ENCODE measurements around the gene CD177.
"Not testable (repeated sequence)": the region's sequence is repeated elsewhere in the genome, so short reads cannot be mapped to it uniquely, and the experiment has no call there.

The CD177 gene

DNA sequence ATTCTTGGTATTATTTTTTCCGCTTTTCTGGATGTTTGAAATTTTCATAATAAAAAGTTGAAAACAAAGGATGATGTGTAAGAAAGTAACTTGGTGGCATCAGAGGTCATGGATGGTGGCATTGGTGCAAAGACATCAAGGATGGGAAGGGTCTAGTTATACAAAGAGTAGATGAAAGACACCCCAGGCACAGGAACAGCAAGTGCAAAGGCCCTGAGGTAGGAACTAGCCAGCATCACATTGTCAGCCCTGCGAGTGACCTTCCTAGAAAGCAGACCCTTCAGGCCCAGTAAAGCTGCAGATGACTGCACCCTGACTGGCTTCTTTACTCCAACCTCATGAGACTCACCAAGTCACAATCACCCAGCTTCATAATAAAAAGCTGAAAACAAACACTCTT lies 17.0 kb upstream of the CD177 start:
- DNase-seq: not testable (repeated sequence)

DNA sequence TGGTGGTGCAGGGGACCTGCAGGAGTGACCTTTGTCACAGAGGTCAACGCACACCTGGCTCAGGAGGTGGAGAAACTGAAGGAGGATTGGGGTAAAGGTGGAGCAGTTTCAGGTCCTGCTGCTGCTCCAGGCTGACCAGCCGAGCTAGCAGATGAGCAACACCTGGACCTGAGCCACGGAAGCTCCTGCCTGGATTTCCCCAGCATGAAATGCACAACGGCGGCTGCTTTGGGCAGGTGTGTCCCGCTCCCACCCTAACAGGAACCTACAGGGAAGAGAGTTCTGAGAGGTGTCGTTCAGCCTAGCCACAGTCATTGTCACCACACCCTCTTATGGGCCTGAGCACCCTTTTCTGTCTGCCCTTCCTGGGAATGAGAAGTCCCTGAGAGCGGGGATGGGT lies 15.7 kb upstream of the CD177 start:
- no peak for DNase-seq

DNA sequence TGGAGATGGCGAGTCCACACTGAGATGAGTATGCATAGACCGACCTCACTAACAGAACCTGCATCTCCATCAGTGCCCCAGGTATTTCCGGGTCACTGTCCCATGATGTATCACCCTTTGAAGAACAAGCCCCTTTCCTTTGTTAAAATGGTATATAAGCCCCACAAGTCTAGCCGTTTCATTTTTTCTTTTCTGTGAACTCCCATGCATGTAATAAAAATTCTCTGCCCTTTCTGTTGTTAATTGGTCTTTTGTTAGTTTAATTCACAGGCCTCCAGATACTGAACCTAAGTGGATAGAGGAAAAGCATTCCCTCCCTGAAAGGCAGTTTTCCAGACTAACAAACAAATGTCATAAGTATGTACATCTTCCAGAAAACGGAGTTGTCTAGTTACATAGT lies 15.0 kb upstream of the CD177 start:
- no peak for DNase-seq

GRCh38 chr19:43339243-43339930 lies 14.1 kb upstream of the CD177 start:
- not testable (repeated sequence) for DNase-seq

DNA sequence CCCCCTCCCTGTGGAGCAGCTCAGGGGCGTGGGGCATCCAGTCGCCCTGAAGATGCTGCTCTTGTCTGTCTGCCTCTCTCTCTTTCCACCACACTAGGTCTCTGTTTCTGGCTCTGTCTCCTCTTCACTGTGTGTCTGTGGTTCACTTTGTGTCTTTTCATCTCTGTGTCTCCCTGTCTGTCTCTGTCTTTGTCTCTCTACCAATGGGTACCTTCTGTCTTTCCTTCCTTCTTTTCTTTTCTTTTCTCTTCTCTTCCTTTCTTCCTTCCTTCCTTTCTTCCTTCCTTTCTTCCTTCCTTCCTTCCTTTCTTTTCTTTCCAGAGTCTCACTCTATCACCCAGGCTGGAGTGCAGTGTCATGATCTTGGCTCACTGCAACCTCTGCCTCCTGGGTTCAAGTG lies 13.4 kb upstream of the CD177 start:
- DNase-seq: not testable (repeated sequence)

DNA sequence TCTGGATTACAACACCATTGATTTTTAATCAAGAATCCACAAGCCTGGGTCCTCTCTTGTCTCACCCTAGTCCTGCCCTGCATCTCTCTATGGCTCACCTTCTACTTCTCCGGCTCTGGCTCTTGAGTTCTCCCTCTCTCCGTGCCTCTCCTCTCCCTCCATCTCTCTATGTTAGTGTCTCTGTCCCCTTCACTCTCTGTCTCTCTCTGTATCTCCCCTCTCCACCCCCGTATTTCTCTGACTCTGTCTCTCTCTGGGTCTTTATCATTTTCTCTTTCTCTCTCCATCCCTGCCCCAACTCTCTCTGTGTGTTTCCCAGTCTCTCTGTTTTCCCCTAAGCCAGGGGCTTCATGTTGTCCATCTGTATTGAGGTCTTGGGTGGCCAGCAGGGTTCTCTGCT lies 12.4 kb upstream of the CD177 start:
- not testable (repeated sequence) for DNase-seq

- DNase-seq: not testable (repeated sequence)
These were observed 11.4 kb upstream of the CD177 start for GRCh38 chr19:43342104-43342503.

GRCh38 chr19:43344347-43344925 lies 9.1 kb upstream of the CD177 start:
- not testable (repeated sequence) for DNase-seq

- not testable (repeated sequence) for DNase-seq
These were observed 3.7 kb upstream of the CD177 start for GRCh38 chr19:43349813-43350212.

- DNase-seq: no peak
These were observed 1.3 kb upstream of the CD177 start for GRCh38 chr19:43351998-43352746.

- DNase-seq: no peak
These were observed 780 bp downstream of the CD177 start for GRCh38 chr19:43354305-43354627.

DNA sequence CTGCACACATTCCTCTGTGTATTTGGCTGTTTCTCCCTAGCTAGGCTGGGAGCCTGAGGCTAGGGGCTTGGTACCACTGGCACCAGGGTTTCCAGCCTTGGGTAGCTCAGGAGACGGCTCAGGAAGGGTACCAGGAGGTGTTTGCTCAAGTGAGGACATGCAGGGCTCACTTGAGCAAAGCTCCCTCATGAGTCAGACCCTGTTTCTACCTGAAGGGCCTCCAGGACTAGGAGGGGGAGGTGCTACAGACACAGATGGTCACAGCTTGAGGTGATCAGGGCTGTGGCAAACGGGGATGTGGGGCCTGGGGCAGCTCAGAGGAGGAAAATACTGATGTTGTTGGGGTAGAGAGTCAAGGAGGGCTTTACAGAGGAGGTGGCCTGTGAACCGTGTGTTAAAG lies 3.3 kb downstream of the CD177 start:
- DNase-seq: not testable (repeated sequence)

DNA sequence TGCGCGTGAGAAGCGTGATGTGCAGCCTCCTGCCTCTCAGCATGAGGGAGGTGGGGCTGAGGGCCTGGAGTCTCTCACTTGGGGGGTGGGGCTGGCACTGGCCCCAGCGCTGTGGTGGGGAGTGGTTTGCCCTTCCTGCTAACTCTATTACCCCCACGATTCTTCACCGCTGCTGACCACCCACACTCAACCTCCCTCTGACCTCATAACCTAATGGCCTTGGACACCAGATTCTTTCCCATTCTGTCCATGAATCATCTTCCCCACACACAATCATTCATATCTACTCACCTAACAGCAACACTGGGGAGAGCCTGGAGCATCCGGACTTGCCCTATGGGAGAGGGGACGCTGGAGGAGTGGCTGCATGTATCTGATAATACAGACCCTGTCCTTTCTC lies 8.7 kb downstream of the CD177 start:
- DNase-seq: no peak

DNA sequence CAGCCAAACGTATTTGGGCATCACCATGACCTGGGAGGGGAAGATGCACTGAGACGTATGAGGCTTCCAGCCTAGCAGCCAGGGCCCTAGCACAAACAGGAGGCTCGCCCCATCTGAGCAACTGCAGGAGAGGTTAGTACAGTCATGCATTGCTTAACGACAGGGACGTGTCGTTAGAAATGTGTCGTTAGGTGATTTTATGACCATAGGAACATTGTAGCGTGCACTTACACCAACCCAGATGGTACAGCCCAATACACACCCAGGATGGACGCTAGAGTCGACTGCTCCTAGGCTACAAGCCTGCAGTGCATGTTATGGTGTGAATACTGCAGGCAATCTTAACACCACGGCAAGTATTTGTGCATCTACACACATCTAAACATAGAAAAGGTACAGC lies 9.3 kb downstream of the CD177 start:
- no peak for DNase-seq

- not testable (repeated sequence) for DNase-seq
These were observed 12.2 kb downstream of the CD177 start for GRCh38 chr19:43365677-43366076.

DNA sequence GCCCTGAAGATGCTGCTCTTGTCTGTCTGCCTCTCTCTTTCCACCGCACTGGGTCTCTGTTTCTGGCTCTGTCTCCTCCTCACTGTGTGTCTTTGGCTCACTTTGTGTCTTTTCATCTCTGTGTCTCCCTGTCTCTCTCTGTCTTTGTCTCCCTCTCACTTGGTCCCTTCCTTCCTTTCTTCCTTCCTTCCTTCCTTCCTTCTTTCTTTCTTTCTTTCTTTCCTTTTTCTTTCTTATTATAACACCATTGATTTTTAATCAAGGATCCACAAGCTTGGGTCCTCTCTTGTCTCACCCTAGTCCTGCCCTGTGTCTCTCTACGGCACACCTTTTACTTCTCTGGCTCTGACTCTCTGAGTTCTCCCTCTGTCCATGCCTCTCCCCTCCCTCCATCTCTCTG lies 14.3 kb downstream of the CD177 start:
- no peak for DNase-seq

DNA sequence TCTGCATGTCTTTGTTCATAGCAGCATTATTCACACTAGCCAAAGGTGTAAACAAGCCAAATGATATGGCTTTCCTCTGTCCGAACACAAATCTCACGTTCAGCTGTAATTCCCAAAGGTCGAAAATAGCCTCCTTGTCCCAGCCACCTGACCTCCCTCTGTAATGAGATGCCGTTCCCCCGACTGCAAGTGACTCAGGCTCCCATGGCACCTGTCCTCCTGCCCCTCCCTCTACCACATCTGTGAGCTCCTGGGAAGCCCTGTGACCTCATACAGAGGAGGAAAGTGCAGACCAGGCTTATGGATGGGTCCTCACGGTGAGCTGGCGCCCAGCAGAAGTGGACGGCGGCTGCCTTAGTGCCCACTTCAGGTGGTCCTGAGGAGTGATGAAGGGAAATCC lies 15.4 kb downstream of the CD177 start:
- not testable (repeated sequence) for DNase-seq

- DNase-seq: no peak
These were observed 18.4 kb downstream of the CD177 start for GRCh38 chr19:43371909-43372308.

DNA sequence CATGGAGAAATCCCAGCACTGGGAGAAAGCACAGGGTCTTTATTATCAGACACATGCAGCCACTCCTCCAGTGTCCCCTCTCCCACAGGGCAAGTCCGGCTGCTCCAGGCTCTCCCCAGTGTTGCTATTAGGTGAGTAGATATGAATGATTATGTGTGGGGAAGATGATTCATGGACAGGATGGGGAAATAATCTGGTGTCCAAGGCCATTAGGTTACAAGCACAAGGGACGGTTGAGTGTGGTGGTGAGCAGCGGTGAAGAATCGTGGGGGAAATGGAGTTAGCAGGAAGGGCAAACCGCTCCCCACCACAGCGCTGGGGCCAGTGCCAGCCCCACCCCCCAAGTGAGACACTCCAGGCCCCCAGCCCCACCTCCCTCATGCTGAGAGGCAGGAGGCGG lies 19.0 kb downstream of the CD177 start:
- no peak for DNase-seq

DNA sequence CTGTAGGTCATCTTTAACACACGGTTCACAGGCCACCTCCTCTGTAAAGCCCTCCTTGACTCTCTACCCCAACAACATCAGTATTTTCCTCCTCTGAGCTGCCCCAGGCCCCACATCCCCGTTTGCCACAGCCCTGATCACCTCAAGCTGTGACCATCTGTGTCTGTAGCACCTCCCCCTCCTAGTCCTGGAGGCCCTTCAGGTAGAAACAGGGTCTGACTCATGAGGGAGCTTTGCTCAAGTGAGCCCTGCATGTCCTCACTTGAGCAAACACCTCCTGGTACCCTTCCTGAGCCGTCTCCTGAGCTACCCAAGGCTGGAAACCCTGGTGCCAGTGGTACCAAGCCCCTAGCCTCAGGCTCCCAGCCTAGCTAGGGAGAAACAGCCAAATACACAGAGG lies 24.1 kb downstream of the CD177 start:
- not testable (repeated sequence) for DNase-seq

GRCh38 chr19:43380008-43380407 lies 26.5 kb downstream of the CD177 start:
- no peak for DNase-seq

GRCh38 chr19:43380771-43381386 lies 27.4 kb downstream of the CD177 start:
- DNase-seq: no peak

DNA sequence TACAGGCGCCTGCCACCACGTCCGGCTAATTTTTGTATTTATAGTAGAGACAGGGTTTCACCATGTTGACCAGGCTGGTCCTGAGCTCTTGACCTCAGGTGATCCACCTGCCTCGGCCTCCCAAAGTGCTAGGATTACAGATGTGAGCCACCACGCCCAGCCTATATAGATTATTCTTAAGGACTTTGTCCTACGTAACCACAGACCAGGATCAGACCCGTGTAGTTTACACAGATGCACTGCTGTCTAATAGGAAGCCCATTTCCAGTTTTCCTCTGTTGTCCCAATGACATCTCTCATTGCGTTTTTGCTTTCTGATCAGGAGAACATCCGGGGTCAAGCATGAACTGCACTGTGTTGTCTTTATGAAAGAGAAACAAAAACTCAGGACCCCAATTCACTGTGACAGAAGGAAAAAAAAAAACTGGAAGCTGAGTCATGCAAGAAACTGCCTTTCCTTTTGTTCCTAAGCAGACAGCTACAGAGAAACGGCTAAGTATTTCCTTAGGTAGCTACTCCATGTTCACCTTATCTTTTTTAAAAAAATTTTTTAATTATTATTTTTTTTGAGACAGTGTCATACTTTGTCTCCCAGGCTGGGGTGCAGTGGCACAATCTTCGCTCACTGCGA lies 29.2 kb downstream of the CD177 start:
- DNase-seq: not testable (repeated sequence)

Measured in stimulated activated CD4-positive, alpha-beta T cell treated with anti-CD3 and anti-CD28 coated beads, Interleukin-4, amount 100 ng/mL, for 1 hour (primary cell).